ENCODE measurements around the gene PRKCD. TPM values are rescaled to one million over a fixed set of nuclear protein-coding genes. Genes with fewer than 3 reads are reported as not detected.

PRKCD gene
- total RNA-seq, 1 donor from 2014 or later: 3.7 TPM

DNA sequence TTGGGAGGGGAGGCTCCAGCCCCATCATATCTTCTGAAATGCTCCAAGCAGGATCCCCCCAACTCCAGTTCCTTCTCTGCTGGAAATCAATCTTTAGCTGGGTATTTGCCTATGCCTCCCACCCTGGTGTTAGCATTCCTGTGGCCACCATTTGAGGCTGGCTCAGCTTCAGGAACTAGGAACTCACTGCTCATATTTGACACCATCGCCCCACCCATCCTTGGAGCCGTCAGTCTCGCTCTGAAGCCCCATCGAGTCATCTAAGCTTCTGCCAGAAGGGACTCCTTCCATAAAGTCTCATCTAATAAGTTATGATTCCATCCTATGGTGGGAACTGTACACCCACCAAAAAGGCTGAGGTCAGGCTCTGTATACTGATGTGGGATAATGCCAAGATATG lies 26.4 kb downstream of the PRKCD start:
- no peak overlapping the region for H3K9ac ChIP-seq (ENCODE audit: low read depth in 1 of 3, low read length in 3 of 3)
- H3K9me3 ChIP-seq (ENCODE audit: control insufficient read depth in 3 of 3, low read length in 3 of 3): no peaks in the 10 kb centered on the region
- H3K27me3 ChIP-seq (ENCODE audit: control insufficient read depth in 3 of 3, insufficient read depth in 3 of 3, low read length in 3 of 3): no peaks in the 10 kb centered on the region
- H3K4me1 ChIP-seq (ENCODE audit: control insufficient read depth in 3 of 3, insufficient read depth in 3 of 3, low read length in 3 of 3): no peaks in the 10 kb centered on the region
- H3K4me3 ChIP-seq (ENCODE audit: low read length in 3 of 3): no peak overlapping the region
- peaks cover 11 to 27% (median 14%) of the 10 kb centered on the region in 3 donors for H3K36me3 ChIP-seq (ENCODE audit: control insufficient read depth in 3 of 3, insufficient read depth in 3 of 3, low read length in 3 of 3)
- no peak overlapping the region for H3K27ac ChIP-seq (ENCODE audit: low read depth, low read length)

DNA sequence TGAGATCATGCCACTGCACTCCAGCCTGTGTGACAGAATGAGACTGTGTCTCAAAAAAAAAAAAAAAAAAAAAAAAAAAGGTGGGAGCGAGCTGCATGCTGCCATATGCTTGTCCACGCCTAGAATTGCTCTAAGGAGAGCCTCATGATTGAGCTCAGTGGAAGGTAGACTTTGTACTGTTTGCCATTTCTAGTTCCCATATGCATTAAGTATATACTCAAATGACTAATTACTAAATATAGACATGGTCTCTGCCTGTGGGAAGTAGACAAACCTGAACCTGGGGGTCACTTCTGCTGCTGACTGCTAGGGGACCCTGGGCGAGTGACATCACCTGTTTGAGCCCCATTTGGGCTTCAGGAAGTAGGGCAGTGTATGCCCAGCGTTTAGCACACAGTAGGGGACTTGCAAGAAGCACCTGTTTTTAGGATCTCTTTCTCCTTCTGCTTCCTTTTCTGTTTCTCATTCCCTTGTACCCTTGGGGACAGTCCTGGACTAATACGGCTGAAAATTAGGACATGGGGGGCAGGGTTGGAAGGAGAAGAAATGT lies 27.2 kb downstream of the PRKCD start:
- Histone ChIP-seq H3K27ac (ENCODE audit: low read depth, low read length) (no peak overlapping the region), H3K9ac (ENCODE audit: low read depth in 1 of 3, low read length in 3 of 3) (no peak overlapping the region), H3K27me3 (ENCODE audit: control insufficient read depth in 3 of 3, insufficient read depth in 3 of 3, low read length in 3 of 3) (no peaks in the 10 kb centered on the region), H3K4me3 (ENCODE audit: low read length in 3 of 3) (no peak overlapping the region), H3K4me1 (ENCODE audit: control insufficient read depth in 3 of 3, insufficient read depth in 3 of 3, low read length in 3 of 3) (peaks cover 0 to under 1% (median under 1%) of the 10 kb centered on the region in 3 donors), H3K9me3 (ENCODE audit: control insufficient read depth in 3 of 3, low read length in 3 of 3) (no peaks in the 10 kb centered on the region), H3K36me3 (ENCODE audit: control insufficient read depth in 3 of 3, insufficient read depth in 3 of 3, low read length in 3 of 3) (peaks cover 11 to 22% (median 14%) of the 10 kb centered on the region in 3 donors)

DNA sequence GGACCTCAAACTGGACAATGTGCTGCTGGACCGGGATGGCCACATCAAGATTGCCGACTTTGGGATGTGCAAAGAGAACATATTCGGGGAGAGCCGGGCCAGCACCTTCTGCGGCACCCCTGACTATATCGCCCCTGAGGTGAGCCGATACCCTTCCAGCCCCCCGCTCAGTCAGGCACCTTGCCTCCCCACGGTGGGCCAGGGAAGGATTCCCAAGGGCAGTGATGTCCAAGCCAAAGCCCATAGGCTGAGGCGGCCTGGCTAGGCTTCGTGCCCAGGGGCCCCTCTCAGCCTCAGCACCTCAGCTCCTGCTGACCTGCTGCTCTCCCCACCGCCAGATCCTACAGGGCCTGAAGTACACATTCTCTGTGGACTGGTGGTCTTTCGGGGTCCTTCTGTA lies 27.7 kb downstream of the PRKCD start:
- Histone ChIP-seq H3K4me3 (ENCODE audit: low read length in 3 of 3) (no peak overlapping the region), H3K9me3 (ENCODE audit: control insufficient read depth in 3 of 3, low read length in 3 of 3) (no peaks in the 10 kb centered on the region), H3K4me1 (ENCODE audit: control insufficient read depth in 3 of 3, insufficient read depth in 3 of 3, low read length in 3 of 3) (peaks cover 2 to 6% (median 4%) of the 10 kb centered on the region in 3 donors), H3K27ac (ENCODE audit: low read depth, low read length) (no peak overlapping the region), H3K27me3 (ENCODE audit: control insufficient read depth in 3 of 3, insufficient read depth in 3 of 3, low read length in 3 of 3) (no peaks in the 10 kb centered on the region), H3K9ac (ENCODE audit: low read depth in 1 of 3, low read length in 3 of 3) (no peak overlapping the region), H3K36me3 (ENCODE audit: control insufficient read depth in 3 of 3, insufficient read depth in 3 of 3, low read length in 3 of 3) (peaks cover 11 to 22% (median 11%) of the 10 kb centered on the region in 3 donors)

DNA sequence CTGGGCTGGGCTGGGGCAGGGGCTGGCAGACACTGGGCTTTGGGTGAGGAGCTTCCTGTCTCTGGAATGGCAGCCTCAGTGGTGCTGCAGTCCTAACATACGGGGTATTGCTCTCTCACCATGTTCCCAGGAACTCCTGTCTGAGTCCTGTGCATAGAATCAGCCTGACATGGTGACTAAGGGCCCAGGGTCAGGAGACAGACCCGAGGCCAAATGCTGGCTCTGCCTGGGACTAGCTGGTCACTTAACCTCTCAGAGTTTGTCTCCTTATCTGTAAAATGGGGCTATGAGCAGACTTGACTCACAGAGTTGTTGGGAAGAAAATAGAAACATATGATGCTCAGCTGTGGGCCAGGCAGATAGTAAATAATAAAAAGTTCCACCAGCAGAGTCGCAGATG lies 28.3 kb downstream of the PRKCD start:
- H3K27ac ChIP-seq (ENCODE audit: low read depth, low read length): no peak overlapping the region
- H3K27me3 ChIP-seq (ENCODE audit: control insufficient read depth in 3 of 3, insufficient read depth in 3 of 3, low read length in 3 of 3): no peaks in the 10 kb centered on the region
- no peak overlapping the region for H3K9ac ChIP-seq (ENCODE audit: low read depth in 1 of 3, low read length in 3 of 3)
- H3K4me3 ChIP-seq (ENCODE audit: low read length in 3 of 3): no peak overlapping the region
- H3K9me3 ChIP-seq (ENCODE audit: control insufficient read depth in 3 of 3, low read length in 3 of 3): no peaks in the 10 kb centered on the region
- H3K36me3 ChIP-seq (ENCODE audit: control insufficient read depth in 3 of 3, insufficient read depth in 3 of 3, low read length in 3 of 3): peaks cover 11 to 22% (median 11%) of the 10 kb centered on the region in 3 donors
- H3K4me1 ChIP-seq (ENCODE audit: control insufficient read depth in 3 of 3, insufficient read depth in 3 of 3, low read length in 3 of 3): peaks cover 7 to 11% (median 10%) of the 10 kb centered on the region in 3 donors

DNA sequence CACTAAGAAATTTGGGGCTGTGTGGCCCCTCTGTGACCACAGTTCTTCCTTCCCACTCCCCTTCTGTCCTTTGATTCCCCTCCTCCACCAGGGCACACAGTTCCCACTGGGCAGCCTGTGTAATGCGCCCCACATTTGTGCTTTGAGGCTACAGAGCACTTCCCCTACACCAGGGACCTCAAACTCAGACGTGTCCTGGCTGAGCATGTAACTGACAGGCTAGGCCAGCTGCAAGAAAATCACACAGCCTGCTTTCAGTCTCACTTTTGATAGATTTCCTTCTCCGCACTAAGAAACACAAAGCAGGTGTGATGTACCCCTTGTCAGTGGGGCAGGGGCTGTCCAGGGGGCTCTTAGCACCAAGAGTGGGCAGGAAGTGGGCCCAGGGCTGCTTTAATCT lies 29.6 kb downstream of the PRKCD start:
- no peak overlapping the region for H3K9ac ChIP-seq (ENCODE audit: low read depth in 1 of 3, low read length in 3 of 3)
- peaks cover 14 to 22% (median 19%) of the 10 kb centered on the region in 3 donors for H3K4me1 ChIP-seq (ENCODE audit: control insufficient read depth in 3 of 3, insufficient read depth in 3 of 3, low read length in 3 of 3)
- no peak overlapping the region for H3K27ac ChIP-seq (ENCODE audit: low read depth, low read length)
- peaks cover 9 to 22% (median 11%) of the 10 kb centered on the region in 3 donors for H3K36me3 ChIP-seq (ENCODE audit: control insufficient read depth in 3 of 3, insufficient read depth in 3 of 3, low read length in 3 of 3)
- no peaks in the 10 kb centered on the region for H3K9me3 ChIP-seq (ENCODE audit: control insufficient read depth in 3 of 3, low read length in 3 of 3)
- H3K4me3 ChIP-seq (ENCODE audit: low read length in 3 of 3): no peak overlapping the region
- peaks cover 0 to 1% (median 0%) of the 10 kb centered on the region in 3 donors for H3K27me3 ChIP-seq (ENCODE audit: control insufficient read depth in 3 of 3, insufficient read depth in 3 of 3, low read length in 3 of 3)

DNA sequence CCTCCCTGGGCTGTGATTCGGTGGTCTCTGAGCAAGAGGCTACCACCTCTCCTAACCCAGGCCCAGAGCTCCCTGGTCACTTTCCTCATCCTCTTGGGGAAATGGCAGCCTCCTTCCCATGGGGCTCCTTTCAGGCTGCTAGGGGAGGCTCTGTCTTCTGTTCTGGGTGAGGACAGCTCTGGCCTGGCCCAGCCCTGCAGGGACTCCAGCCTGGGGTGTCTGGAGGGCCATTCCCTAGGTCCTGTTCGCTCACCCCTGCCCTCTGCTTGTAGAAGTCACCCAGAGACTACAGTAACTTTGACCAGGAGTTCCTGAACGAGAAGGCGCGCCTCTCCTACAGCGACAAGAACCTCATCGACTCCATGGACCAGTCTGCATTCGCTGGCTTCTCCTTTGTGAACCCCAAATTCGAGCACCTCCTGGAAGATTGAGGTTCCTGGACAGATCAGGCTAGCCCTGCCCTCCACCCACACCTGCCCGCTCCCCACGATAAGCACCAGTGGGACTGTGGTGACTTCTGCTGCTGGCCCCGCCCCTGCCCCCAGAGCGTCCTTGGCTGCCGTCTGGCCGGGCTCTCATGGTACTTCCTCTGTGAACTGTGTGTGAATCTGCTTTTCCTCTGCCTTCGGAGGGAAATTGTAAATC lies 30.9 kb downstream of the PRKCD start:
- Histone ChIP-seq H3K9me3 (ENCODE audit: control insufficient read depth in 3 of 3, low read length in 3 of 3) (no peaks in the 10 kb centered on the region), H3K9ac (ENCODE audit: low read depth in 1 of 3, low read length in 3 of 3) (no peak overlapping the region), H3K4me3 (ENCODE audit: low read length in 3 of 3) (no peak overlapping the region), H3K36me3 (ENCODE audit: control insufficient read depth in 3 of 3, insufficient read depth in 3 of 3, low read length in 3 of 3) (peaks cover 6 to 15% (median 8%) of the 10 kb centered on the region in 3 donors), H3K27me3 (ENCODE audit: control insufficient read depth in 3 of 3, insufficient read depth in 3 of 3, low read length in 3 of 3) (peaks cover 0 to 3% (median 0%) of the 10 kb centered on the region in 3 donors), H3K4me1 (ENCODE audit: control insufficient read depth in 3 of 3, insufficient read depth in 3 of 3, low read length in 3 of 3) (peaks cover 16 to 31% (median 21%) of the 10 kb centered on the region in 3 donors), H3K27ac (ENCODE audit: low read depth, low read length) (no peak overlapping the region)

DNA sequence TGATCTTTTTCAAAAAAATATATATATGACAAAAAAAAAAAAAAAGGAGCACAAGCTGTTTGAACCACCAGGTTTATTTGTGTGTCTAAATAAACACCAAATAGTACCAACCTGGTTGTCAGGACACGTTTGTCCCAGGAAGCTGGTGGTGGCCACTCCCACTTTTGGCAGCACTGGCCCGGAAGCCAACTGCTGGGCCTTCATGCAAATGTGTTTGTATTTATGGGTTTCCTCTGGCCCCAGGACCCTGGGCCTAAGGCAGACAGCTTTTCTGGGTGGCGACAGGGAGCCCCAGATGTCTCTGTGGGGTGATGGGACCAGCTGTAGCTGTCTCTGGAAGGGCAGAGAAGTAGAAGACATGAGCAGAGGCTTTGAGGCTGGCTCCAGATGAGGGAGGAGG lies 31.6 kb downstream of the PRKCD start:
- Histone ChIP-seq H3K36me3 (ENCODE audit: control insufficient read depth in 3 of 3, insufficient read depth in 3 of 3, low read length in 3 of 3) (peaks cover 2 to 13% (median 6%) of the 10 kb centered on the region in 3 donors), H3K27ac (ENCODE audit: low read depth, low read length) (no peak overlapping the region), H3K4me3 (ENCODE audit: low read length in 3 of 3) (no peak overlapping the region), H3K4me1 (ENCODE audit: control insufficient read depth in 3 of 3, insufficient read depth in 3 of 3, low read length in 3 of 3) (peaks cover 16 to 31% (median 21%) of the 10 kb centered on the region in 3 donors), H3K9me3 (ENCODE audit: control insufficient read depth in 3 of 3, low read length in 3 of 3) (no peaks in the 10 kb centered on the region), H3K9ac (ENCODE audit: low read depth in 1 of 3, low read length in 3 of 3) (no peak overlapping the region), H3K27me3 (ENCODE audit: control insufficient read depth in 3 of 3, insufficient read depth in 3 of 3, low read length in 3 of 3) (peaks cover 0 to 3% (median 0%) of the 10 kb centered on the region in 3 donors)

DNA sequence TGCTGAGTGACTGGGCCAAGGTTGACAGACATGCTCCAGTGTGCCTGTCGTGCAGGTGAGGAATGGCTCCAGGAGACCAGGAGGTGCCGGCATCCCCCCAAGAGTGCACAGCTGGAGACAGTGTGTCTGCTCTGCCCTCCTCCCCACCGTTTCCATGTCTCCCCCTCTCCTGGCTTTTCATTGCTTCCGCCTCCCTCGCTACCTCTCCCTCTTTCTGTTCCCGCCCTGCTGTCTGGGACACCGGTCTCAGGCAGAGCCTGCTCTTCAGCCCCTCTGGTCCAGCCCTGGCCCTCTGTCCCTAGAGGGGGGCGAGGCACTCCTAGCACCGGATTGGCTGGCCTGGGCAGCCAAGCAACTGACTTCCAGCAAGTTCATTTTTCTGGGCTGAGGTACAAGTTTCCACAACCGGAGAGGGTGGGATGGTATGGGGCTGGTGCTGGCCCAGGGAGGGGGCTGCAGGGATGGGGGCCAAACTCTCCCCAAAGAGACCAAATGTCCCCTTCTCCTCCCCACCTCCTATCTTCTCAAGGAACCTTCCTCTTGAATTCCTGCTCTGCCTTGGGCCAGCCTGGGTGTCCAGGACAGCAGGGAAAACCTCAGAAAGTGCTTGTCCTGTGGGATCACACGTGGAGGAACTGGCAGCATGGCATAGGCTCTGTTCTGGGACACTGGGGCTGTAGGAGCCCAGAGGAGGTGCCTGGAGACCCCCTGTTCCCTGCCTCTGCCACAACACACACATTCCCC lies 32.6 kb downstream of the PRKCD start:
- peaks cover 0 to 13% (median 5%) of the 10 kb centered on the region in 3 donors for H3K36me3 ChIP-seq (ENCODE audit: control insufficient read depth in 3 of 3, insufficient read depth in 3 of 3, low read length in 3 of 3)
- no peaks in the 10 kb centered on the region for H3K9me3 ChIP-seq (ENCODE audit: control insufficient read depth in 3 of 3, low read length in 3 of 3)

DNA sequence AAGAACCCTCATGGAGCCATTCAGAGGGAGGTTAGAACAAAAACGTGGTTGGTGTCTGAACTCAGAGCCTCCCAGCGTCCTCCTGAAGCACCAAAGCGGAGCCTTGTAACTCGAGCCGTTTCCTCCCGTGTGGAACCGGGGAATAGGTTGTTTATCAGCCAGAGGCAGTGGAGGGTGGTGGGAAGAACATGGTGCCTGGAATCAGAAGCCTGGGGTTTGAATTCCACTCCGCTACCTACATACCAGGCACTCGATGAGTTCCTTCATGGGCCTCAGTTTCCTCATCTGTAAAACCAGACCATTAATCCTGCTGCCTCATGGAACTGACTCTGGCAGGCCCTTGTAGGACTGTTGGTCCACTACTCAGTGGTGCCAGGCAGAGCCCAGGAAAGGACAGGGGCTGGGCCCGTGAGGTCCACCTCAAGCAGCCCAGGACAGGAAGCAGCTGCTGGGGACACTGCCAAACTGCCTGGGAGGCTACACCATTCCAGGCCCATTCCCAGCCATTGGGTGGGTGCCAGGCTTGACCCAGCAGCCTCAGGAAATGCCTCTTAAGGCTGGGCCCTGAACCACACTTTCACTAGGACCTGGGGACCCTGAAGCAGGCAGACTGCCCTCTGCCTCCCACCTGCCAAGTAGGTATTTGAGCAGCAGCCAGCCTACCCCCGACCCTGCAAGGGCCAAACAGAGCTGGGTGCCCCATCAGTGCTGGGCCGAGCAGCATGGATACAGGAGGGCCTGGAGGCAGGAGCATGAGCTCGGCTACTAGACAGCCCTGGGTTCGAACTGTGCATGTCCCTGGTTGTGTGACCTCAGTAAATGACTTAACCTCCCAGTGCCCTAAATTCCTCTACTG lies 33.4 kb downstream of the PRKCD start:
- peaks cover 0 to 3% (median 0%) of the 10 kb centered on the region in 3 donors for H3K27me3 ChIP-seq (ENCODE audit: control insufficient read depth in 3 of 3, insufficient read depth in 3 of 3, low read length in 3 of 3)
- peaks cover 16 to 31% (median 21%) of the 10 kb centered on the region in 3 donors for H3K4me1 ChIP-seq (ENCODE audit: control insufficient read depth in 3 of 3, insufficient read depth in 3 of 3, low read length in 3 of 3)
- H3K9me3 ChIP-seq (ENCODE audit: control insufficient read depth in 3 of 3, low read length in 3 of 3): no peaks in the 10 kb centered on the region
- H3K4me3 ChIP-seq (ENCODE audit: low read length in 3 of 3): no peak overlapping the region
- peak overlapping the region in 1 of 3 donors; percentile 45 for H3K9ac ChIP-seq (ENCODE audit: low read depth in 1 of 3, low read length in 3 of 3)
- peaks cover 0 to 6% (median 2%) of the 10 kb centered on the region in 3 donors for H3K36me3 ChIP-seq (ENCODE audit: control insufficient read depth in 3 of 3, insufficient read depth in 3 of 3, low read length in 3 of 3)
- H3K27ac ChIP-seq (ENCODE audit: low read depth, low read length): no peak overlapping the region

More for the DNA sequence above, 32.6 kb downstream of the PRKCD start:
- H3K27ac ChIP-seq (ENCODE audit: low read depth, low read length): no peak overlapping the region
- H3K9ac ChIP-seq (ENCODE audit: low read depth in 1 of 3, low read length in 3 of 3): peak overlapping the region in 1 of 3 donors; percentile 45
- no peak overlapping the region for H3K4me3 ChIP-seq (ENCODE audit: low read length in 3 of 3)
- H3K4me1 ChIP-seq (ENCODE audit: control insufficient read depth in 3 of 3, insufficient read depth in 3 of 3, low read length in 3 of 3): peaks cover 16 to 31% (median 21%) of the 10 kb centered on the region in 3 donors
- peaks cover 0 to 3% (median 0%) of the 10 kb centered on the region in 3 donors for H3K27me3 ChIP-seq (ENCODE audit: control insufficient read depth in 3 of 3, insufficient read depth in 3 of 3, low read length in 3 of 3)
